T-helper 17 cell (primary cell): ENCODE measurements around the gene DENND1C. TPM values are rescaled to one million over a fixed set of nuclear protein-coding genes. Genes with fewer than 3 reads are reported as not detected.

ENCODE experiments used
- ATAC-seq: fragments of 150-1000 bp; cut with Tn5 transposase; 2 replicates; pipeline ENCODE4 v1.10.0; 2021; ENCODE audit warnings: mild to moderate bottlenecking, moderate library complexity
- DNase-seq, 3 donors: peaks; one replicate each; pipeline versions ENCODE4 v3.0.0 to v3.0.0-alpha.2; 2020 to 2021
- H3K9me3 ChIP-seq: one replicate; pipeline ENCODE4 v1.7.0; 2013; ENCODE audit warnings: low read length, mild to moderate bottlenecking; ENCODE audit not compliant: control insufficient read depth, poor library complexity, severe bottlenecking
- H3K27ac Mint-ChIP-seq: one replicate; pipeline ENCODE4 v1.8.0; 2022; ENCODE audit warnings: mild to moderate bottlenecking, moderate library complexity, mixed read lengths
- H3K27me3 Mint-ChIP-seq: one replicate; pipeline ENCODE4 v1.8.0; 2022; ENCODE audit warnings: mixed read lengths
- H3K36me3 Mint-ChIP-seq: one replicate; pipeline ENCODE4 v1.8.0; 2022; ENCODE audit warnings: low read depth, mixed read lengths
- H3K4me1 Mint-ChIP-seq: one replicate; pipeline ENCODE4 v1.8.0; 2022; ENCODE audit warnings: mild to moderate bottlenecking, mixed read lengths
- H3K4me3 Mint-ChIP-seq: one replicate; pipeline ENCODE4 v1.8.0; 2022; ENCODE audit warnings: mild to moderate bottlenecking, moderate library complexity, mixed read lengths
- total RNA-seq, 4 donors: library from RNA in 2 of 4; stranded (reverse) in 2 of 4; gene quantifications; one replicate each; pipeline ENCODE4 v1.2.3 and lab custom pipeline; 2022 to 2026

Gene DENND1C
- total RNA-seq, 2 donors from 2014 or later = 104 to 105 TPM

GRCh38 chr19:6465663-6466062 lies 15.9 kb downstream of the DENND1C start:
- no peaks in the 10 kb centered on the region for H3K9me3 ChIP-seq
- H3K36me3 Mint-ChIP-seq = peaks cover 4% of the 10 kb centered on the region
- H3K27ac Mint-ChIP-seq = no peak overlapping the region
- H3K4me1 Mint-ChIP-seq = peaks cover 13% of the 10 kb centered on the region
- DNase-seq = no peak
- no peak for ATAC-seq
- H3K27me3 Mint-ChIP-seq = no peaks in the 10 kb centered on the region
- H3K4me3 Mint-ChIP-seq = no peak overlapping the region

- Mint-ChIP-seq H3K36me3 (peaks cover 5% of the 10 kb centered on the region), H3K4me1 (peaks cover 19% of the 10 kb centered on the region), H3K4me3 (peak overlapping the region; percentile 65), H3K27ac (no peak overlapping the region), H3K27me3 (no peaks in the 10 kb centered on the region)
- ATAC-seq (no peak), DNase-seq (no peak)
- no peaks in the 10 kb centered on the region for H3K9me3 ChIP-seq
These were observed 16.6 kb downstream of the DENND1C start for GRCh38 chr19:6465006-6465405.

- H3K36me3 Mint-ChIP-seq = peaks cover 6% of the 10 kb centered on the region
- ATAC-seq (no peak), DNase-seq (peak in 1 of 3 donors; percentile 23)
- H3K4me1 Mint-ChIP-seq = peaks cover 18% of the 10 kb centered on the region
- no peaks in the 10 kb centered on the region for H3K27me3 Mint-ChIP-seq
- no peaks in the 10 kb centered on the region for H3K9me3 ChIP-seq
- H3K4me3 Mint-ChIP-seq = peak within 1 kb of the TSS; percentile 71
- no peak within 1 kb of the TSS for H3K27ac Mint-ChIP-seq
These were observed 17.3 kb downstream of the DENND1C start, which contains the start of gene CRB3 for GRCh38 chr19:6464070-6464873. TSS of gene CRB3 (plus strand) at chr19:6464271. CDS start at chr19:6464702, 431 bp downstream.

GRCh38 chr19:6460099-6460884 lies 21.3 kb downstream of the DENND1C start:
- ATAC-seq = peak; percentile 87
- H3K4me1 Mint-ChIP-seq = peaks cover 16% of the 10 kb centered on the region
- H3K9me3 ChIP-seq = no peaks in the 10 kb centered on the region
- peak overlapping the region; percentile 95 for H3K27ac Mint-ChIP-seq
- H3K27me3 Mint-ChIP-seq = no peaks in the 10 kb centered on the region
- peak; percentile 89 to 94 (median 93) for DNase-seq
- peaks cover 3% of the 10 kb centered on the region for H3K36me3 Mint-ChIP-seq
- H3K4me3 Mint-ChIP-seq = peak overlapping the region; percentile 100

GRCh38 chr19:6459262-6460098 lies 22.1 kb downstream of the DENND1C start, which contains the start of gene SLC25A23:
TSS of gene SLC25A23 (minus strand) at chr19:6459792. CDS start at chr19:6459628, 164 bp downstream.
- H3K9me3 ChIP-seq = no peaks in the 10 kb centered on the region
- Mint-ChIP-seq H3K4me3 (peak within 1 kb of the TSS; percentile 100), H3K4me1 (peaks cover 12% of the 10 kb centered on the region), H3K36me3 (peaks cover 3% of the 10 kb centered on the region), H3K27ac (peak within 1 kb of the TSS; percentile 95), H3K27me3 (no peaks in the 10 kb centered on the region)
- ATAC-seq (peak; percentile 13), DNase-seq (peak; percentile 40 to 55 (median 48))

- no peak for DNase-seq
- Mint-ChIP-seq H3K4me1 (peaks cover 12% of the 10 kb centered on the region), H3K36me3 (peaks cover 3% of the 10 kb centered on the region), H3K4me3 (peak overlapping the region; percentile 100), H3K27ac (peak overlapping the region; percentile 95), H3K27me3 (no peaks in the 10 kb centered on the region)
- H3K9me3 ChIP-seq = no peaks in the 10 kb centered on the region
- no peak for ATAC-seq
These were observed 22.8 kb downstream of the DENND1C start for GRCh38 chr19:6458695-6459261.

GRCh38 chr19:6457958-6458694 lies 23.5 kb downstream of the DENND1C start:
- ATAC-seq = no peak
- Mint-ChIP-seq H3K27ac (peak overlapping the region; percentile 95), H3K4me1 (peaks cover 12% of the 10 kb centered on the region), H3K4me3 (peak overlapping the region; percentile 100), H3K27me3 (no peaks in the 10 kb centered on the region), H3K36me3 (peaks cover 3% of the 10 kb centered on the region)
- no peaks in the 10 kb centered on the region for H3K9me3 ChIP-seq
- DNase-seq = no peak

- DNase-seq (no peak), ATAC-seq (no peak)
- peaks cover 12% of the 10 kb centered on the region for H3K4me1 Mint-ChIP-seq
- H3K4me3 Mint-ChIP-seq = no peak overlapping the region
- no peaks in the 10 kb centered on the region for H3K27me3 Mint-ChIP-seq
- H3K9me3 ChIP-seq = no peaks in the 10 kb centered on the region
- peaks cover 3% of the 10 kb centered on the region for H3K36me3 Mint-ChIP-seq
- no peak overlapping the region for H3K27ac Mint-ChIP-seq
These were observed 25.7 kb downstream of the DENND1C start for GRCh38 chr19:6455924-6456323.

GRCh38 chr19:6453951-6454565 lies 27.5 kb downstream of the DENND1C start:
- no peaks in the 10 kb centered on the region for H3K36me3 Mint-ChIP-seq
- no peaks in the 10 kb centered on the region for H3K9me3 ChIP-seq
- H3K27ac Mint-ChIP-seq = no peak overlapping the region
- peaks cover 6% of the 10 kb centered on the region for H3K4me1 Mint-ChIP-seq
- ATAC-seq (no peak), DNase-seq (no peak)
- H3K27me3 Mint-ChIP-seq = no peaks in the 10 kb centered on the region
- H3K4me3 Mint-ChIP-seq = no peak overlapping the region

GRCh38 chr19:6452899-6453298 lies 28.7 kb downstream of the DENND1C start:
- H3K27ac Mint-ChIP-seq = no peak overlapping the region

GRCh38 chr19:6452223-6452614 lies 29.4 kb downstream of the DENND1C start:
- Mint-ChIP-seq H3K36me3 (no peaks in the 10 kb centered on the region), H3K4me3 (no peak overlapping the region)
- no peak for ATAC-seq

More at GRCh38 chr19:6452899-6453298, 28.7 kb downstream of the DENND1C start:
- no peaks in the 10 kb centered on the region for H3K9me3 ChIP-seq
- no peaks in the 10 kb centered on the region for H3K27me3 Mint-ChIP-seq
- no peaks in the 10 kb centered on the region for H3K36me3 Mint-ChIP-seq
- no peak for ATAC-seq
- no peaks in the 10 kb centered on the region for H3K4me1 Mint-ChIP-seq
- H3K4me3 Mint-ChIP-seq = no peak overlapping the region
- no peak for DNase-seq

More at GRCh38 chr19:6452223-6452614, 29.4 kb downstream of the DENND1C start:
- H3K27ac Mint-ChIP-seq = no peak overlapping the region
- no peak for DNase-seq
- no peaks in the 10 kb centered on the region for H3K4me1 Mint-ChIP-seq
- H3K27me3 Mint-ChIP-seq = no peaks in the 10 kb centered on the region
- H3K9me3 ChIP-seq = no peaks in the 10 kb centered on the region
